ENCODE results near the gene CELSR2.

DNA sequence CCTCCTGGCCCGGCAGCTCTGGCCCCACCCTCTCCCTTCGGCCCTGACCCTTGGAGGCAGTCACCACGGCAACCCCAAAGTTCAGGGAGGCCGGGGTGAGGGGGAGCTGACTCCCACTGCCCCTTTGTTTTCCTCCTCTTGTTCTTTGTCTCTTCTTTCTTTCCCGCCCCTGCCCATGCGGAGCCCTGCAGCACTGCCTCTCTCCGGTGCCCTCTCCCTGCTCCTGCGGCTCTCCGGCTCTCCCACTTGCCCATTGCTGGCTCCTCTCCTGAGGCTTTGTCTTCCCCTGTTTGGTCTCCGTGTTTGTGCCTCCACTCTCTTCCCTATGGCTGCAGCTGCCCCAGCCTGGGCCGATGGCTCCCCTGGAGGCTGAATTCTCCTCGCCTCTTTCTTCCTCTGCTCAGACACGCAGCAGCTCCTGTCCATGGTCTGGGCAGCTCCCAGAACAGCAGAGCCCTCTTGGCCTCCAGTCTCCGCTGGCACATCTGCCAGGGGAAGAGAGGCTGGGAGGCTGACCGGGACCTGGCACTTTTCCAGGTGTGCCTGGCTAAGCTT, 5.8 kb downstream of the CELSR2 start:
- TF ChIP-seq CTCF (IDR thresholded peaks at IDR 0.05) (no peak), POLR2A (IDR thresholded peaks at IDR 0.05) (no peak)
